NB4 (cell line): ENCODE measurements around the gene EMILIN1.

Experiments used
- POLR2A ChIP-seq: IDR thresholded peaks from 2 replicates; pipeline ENCODE4 v1.6.1; 2011; ENCODE audit warnings: mild to moderate bottlenecking; ENCODE audit not compliant: insufficient read length; ENCODE audit errors: extremely low read depth
- TF ChIP-seq, protein P1 (sequence below): IDR thresholded peaks from one replicate; pipeline ENCODE4 v1.5.1; 2012; ENCODE audit warnings: low read depth, low read length

DNA sequence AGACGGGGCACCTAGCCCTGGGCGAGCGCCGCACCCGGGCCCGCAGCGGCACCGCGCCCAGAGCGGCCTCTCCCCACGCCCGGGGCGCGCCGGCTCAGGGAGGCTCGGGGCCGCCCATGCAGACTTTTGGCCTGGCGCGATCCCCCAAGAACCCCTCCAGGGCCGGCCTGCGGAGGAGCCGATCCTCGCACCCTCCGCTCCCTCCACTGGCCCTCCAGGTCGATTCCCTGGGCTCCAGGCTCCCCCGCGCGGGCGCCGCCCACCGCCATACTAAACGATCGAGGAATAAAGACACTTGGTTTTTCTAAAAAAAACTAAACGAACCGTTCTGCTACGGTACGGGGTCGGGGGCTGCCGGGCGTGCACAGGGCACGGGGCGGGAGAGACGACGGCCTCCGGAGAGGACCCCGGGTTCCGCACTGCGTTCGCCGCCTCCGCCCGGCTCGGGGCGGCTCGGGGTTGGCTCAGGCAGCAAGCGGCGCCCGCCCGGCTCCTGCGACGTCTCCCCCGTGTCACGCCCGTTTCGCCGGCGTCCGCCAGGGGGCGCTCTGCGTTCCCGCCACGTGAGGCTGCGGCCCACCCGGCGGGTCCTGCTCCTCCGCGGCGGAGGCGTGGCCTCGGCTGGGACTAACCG is 7.8 kb downstream of the EMILIN1 start:
- TF ChIP-seq, protein P1, sequence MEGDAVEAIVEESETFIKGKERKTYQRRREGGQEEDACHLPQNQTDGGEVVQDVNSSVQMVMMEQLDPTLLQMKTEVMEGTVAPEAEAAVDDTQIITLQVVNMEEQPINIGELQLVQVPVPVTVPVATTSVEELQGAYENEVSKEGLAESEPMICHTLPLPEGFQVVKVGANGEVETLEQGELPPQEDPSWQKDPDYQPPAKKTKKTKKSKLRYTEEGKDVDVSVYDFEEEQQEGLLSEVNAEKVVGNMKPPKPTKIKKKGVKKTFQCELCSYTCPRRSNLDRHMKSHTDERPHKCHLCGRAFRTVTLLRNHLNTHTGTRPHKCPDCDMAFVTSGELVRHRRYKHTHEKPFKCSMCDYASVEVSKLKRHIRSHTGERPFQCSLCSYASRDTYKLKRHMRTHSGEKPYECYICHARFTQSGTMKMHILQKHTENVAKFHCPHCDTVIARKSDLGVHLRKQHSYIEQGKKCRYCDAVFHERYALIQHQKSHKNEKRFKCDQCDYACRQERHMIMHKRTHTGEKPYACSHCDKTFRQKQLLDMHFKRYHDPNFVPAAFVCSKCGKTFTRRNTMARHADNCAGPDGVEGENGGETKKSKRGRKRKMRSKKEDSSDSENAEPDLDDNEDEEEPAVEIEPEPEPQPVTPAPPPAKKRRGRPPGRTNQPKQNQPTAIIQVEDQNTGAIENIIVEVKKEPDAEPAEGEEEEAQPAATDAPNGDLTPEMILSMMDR = peak; percentile 53
- no peak for TF ChIP-seq POLR2A
